Upper lobe of left lung (tissue), 6 donors: ENCODE data around the gene SLC45A3. TPM values are rescaled to one million over a fixed set of nuclear protein-coding genes. Genes with fewer than 3 reads are reported as not detected.
A peak's percentile ranks its signal among the peaks of the same experiment; 100 is the strongest.

Source experiments
- ATAC-seq, 2 donors: fragments of 200-7000 bp; cut with Tn5 transposase; one replicate each; pipeline ENCODE4 v1.9.1; 2022; ENCODE audit warnings: mild to moderate bottlenecking in 2 of 2, moderate library complexity in 2 of 2; ENCODE audit not compliant: low FRiP score in 2 of 2
- DNase-seq, 2 donors: peaks; one replicate each; pipeline ENCODE4 v3.0.0-alpha.2; 2019 to 2020
- H3K27ac ChIP-seq, 4 donors: fragments of 200-600 bp; sonication (generic); one replicate each; pipeline ENCODE4 v1.5.1; 2016 to 2019
- H3K27me3 ChIP-seq, 4 donors: fragments of 200-600 bp; sonication (generic); one replicate each; pipeline ENCODE4 v1.5.1; 2017 to 2019
- H3K36me3 ChIP-seq, 4 donors: fragments of 200-600 bp; sonication (generic); one replicate each; pipeline ENCODE4 v1.5.1; 2016 to 2019
- H3K4me1 ChIP-seq, 4 donors: fragments of 200-600 bp; sonication (generic); one replicate each; pipeline ENCODE4 v1.5.1; 2018 to 2019
- H3K4me3 ChIP-seq, 4 donors: fragments of 200-600 bp; sonication (generic); one replicate each; pipeline ENCODE4 v1.5.1; 2017 to 2019; ENCODE audit warnings: mild to moderate bottlenecking in 2 of 4, moderate library complexity in 1 of 4
- H3K9me3 ChIP-seq, 4 donors: fragments of 200-600 bp; sonication (generic); one replicate each; pipeline ENCODE4 v1.5.1; 2018 to 2019
- EP300 ChIP-seq, 4 donors: sonication (generic); formaldehyde crosslinking; IDR thresholded peaks; one replicate each; pipeline ENCODE4 v1.5.1; 2017; ENCODE audit warnings: antibody characterized with exemption in 4 of 4, control low read depth in 2 of 4
- POLR2A ChIP-seq, 4 donors: fragments of 450-650 bp; IDR thresholded peaks; one replicate each; pipeline ENCODE4 v1.5.1; 2016 to 2017; ENCODE audit warnings: antibody characterized with exemption in 4 of 4, mild to moderate bottlenecking in 2 of 4
- POLR2AphosphoS5 ChIP-seq, 2 donors: sonication (generic); formaldehyde crosslinking; IDR thresholded peaks; one replicate each; pipeline ENCODE4 v1.5.1; 2017; ENCODE audit warnings: antibody characterized with exemption in 2 of 2
- WGBS, 2 donors: methylation state at CpG; one replicate each; pipeline ENCODE4 v1.1.5; 2017 to 2018; 5-methylcytosine and 5-hydroxymethylcytosine counted together
- total RNA-seq, 6 donors: library from RNA; depleted of rRNA in 4 of 6; stranded (reverse); fragments of >200 nt in 4 of 6; gene quantifications; one replicate each; pipeline versions ENCODE4 v1.1.0 to v1.2.1, GENCODE V29; 2016 to 2021
- TF ChIP-seq, protein P1 (sequence below), 6 experiments: fragments of 450-650 bp in 4 of 6; fragments of 200-600 bp in 2 of 6; sonication (generic) in 2 of 6; IDR thresholded peaks; one replicate each; pipeline ENCODE4 v1.5.1; 2016 to 2019; ENCODE audit warnings: antibody characterized with exemption in 6 of 6
- donor health status: DM: no; HTN: no; CAD: no; lungs with moderate emphysema.
- donor health status: DM: no; HTN: yes; CAD: no; lungs with severe emphysema.

The SLC45A3 gene
- total RNA-seq, 6 donors from 2014 or later: 2.1 to 9.9 (median 4.1) TPM

DNA sequence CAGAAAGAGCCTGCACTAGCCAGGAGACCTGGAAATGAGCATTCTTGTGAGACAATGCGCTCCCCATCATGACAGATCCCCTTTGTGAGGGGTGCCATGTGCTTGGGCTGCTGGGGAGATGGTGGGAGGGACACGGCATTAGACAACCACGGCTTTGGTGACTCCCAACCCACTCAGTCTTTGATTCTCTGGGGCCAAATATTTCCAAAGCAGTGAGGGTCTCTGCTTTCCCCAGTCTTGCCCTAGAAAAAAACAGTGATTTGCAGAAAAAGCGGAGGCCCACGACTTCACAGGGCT, 10.2 kb downstream of the SLC45A3 start:
- WGBS, 2 donors: 86 to 94% methylated on average over 3 to 5 of the region's 5 CpGs
- Histone ChIP-seq H3K27me3 (no peaks in the 10 kb centered on the region), H3K4me1 (peaks cover 0 to 29% (median 7%) of the 10 kb centered on the region in 4 donors)

DNA sequence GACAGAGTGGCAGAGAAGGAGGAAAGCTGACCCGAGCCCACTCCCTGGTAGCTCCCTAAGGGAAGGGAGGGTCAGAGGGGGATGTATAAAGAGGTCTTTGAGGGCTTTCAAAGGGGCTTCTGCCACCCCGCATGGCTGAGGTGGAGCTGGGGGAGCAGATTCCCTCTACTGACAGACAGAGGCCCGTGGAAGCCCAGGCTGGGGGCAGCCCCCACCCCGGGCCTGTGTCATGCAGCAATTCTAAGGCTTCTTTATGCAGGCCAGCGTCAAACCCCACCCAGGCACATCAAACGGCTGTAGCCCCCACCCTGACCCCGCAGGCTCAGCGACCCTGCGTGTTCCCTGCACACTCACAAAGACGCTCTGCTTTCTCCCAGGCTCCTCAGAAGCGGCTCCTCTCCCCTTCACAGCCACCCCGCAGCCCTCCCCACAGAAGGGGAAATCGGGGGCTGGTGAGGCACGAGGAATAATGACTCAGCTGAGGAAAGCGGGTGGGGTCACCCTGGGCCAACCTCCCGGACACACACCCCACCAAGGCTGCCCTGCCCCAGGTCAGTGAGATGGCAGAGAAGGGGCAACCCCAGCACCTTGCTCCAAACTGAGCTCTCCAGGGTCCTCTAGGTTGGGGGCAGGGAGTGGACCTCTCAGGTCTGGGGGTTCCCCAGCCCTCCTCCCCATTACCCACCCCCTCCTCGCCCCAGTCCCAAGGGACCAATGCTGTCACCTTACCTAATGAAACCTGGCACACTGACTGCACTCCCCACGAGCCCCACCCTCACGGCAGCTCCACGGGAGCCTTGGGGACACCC, 10.8 kb downstream of the SLC45A3 start:
- ATAC-seq: peak in 1 of 2 donors; percentile 42
- Histone ChIP-seq H3K36me3 (no peaks in the 10 kb centered on the region), H3K4me3 (no peak overlapping the region), H3K27ac (no peak overlapping the region), H3K27me3 (no peaks in the 10 kb centered on the region), H3K4me1 (peaks cover 0 to 34% (median 7%) of the 10 kb centered on the region in 4 donors), H3K9me3 (no peaks in the 10 kb centered on the region)
- TF ChIP-seq POLR2AphosphoS5 (IDR thresholded peaks at IDR 0.05) (no peak), EP300 (IDR thresholded peaks at IDR 0.05) (no peak), POLR2A (IDR thresholded peaks at IDR 0.05) (no peak)
- TF ChIP-seq, protein P1, sequence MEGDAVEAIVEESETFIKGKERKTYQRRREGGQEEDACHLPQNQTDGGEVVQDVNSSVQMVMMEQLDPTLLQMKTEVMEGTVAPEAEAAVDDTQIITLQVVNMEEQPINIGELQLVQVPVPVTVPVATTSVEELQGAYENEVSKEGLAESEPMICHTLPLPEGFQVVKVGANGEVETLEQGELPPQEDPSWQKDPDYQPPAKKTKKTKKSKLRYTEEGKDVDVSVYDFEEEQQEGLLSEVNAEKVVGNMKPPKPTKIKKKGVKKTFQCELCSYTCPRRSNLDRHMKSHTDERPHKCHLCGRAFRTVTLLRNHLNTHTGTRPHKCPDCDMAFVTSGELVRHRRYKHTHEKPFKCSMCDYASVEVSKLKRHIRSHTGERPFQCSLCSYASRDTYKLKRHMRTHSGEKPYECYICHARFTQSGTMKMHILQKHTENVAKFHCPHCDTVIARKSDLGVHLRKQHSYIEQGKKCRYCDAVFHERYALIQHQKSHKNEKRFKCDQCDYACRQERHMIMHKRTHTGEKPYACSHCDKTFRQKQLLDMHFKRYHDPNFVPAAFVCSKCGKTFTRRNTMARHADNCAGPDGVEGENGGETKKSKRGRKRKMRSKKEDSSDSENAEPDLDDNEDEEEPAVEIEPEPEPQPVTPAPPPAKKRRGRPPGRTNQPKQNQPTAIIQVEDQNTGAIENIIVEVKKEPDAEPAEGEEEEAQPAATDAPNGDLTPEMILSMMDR (IDR thresholded peaks at IDR 0.05): no peak
- 51 to 59% methylated on average over 13 to 20 of the region's 20 CpGs for WGBS, 2 donors
- peak in 1 of 2 donors; percentile 56 for DNase-seq

More for the DNA sequence above, 10.2 kb downstream of the SLC45A3 start:
- Histone ChIP-seq H3K27ac (no peak overlapping the region), H3K36me3 (no peaks in the 10 kb centered on the region), H3K4me3 (no peak overlapping the region), H3K9me3 (no peaks in the 10 kb centered on the region)
- TF ChIP-seq, protein P1 (IDR thresholded peaks at IDR 0.05): no peak
- TF ChIP-seq POLR2A (IDR thresholded peaks at IDR 0.05): no peak
- no peak for TF ChIP-seq EP300 (IDR thresholded peaks at IDR 0.05)
- no peak for TF ChIP-seq POLR2AphosphoS5 (IDR thresholded peaks at IDR 0.05)
- DNase-seq: no peak
- ATAC-seq: no peak

GRCh38 chr1:205668951-205669340, 11.4 kb downstream of the SLC45A3 start:
- no peak overlapping the region for H3K27ac ChIP-seq
- no peak for TF ChIP-seq EP300 (IDR thresholded peaks at IDR 0.05)
- TF ChIP-seq POLR2A (IDR thresholded peaks at IDR 0.05): no peak
- TF ChIP-seq, protein P1 (IDR thresholded peaks at IDR 0.05): no peak
- TF ChIP-seq POLR2AphosphoS5 (IDR thresholded peaks at IDR 0.05): no peak
- ATAC-seq: no peak

GRCh38 chr1:205667909-205668643, 12.2 kb downstream of the SLC45A3 start:
- WGBS, 2 donors: 81% methylated on average over 10 to 11 of the region's 11 CpGs

More at GRCh38 chr1:205668951-205669340, 11.4 kb downstream of the SLC45A3 start:
- WGBS, 2 donors: 52 to 70% methylated on average over 5 of the region's 5 CpGs
- H3K4me3 ChIP-seq: no peak overlapping the region
- H3K4me1 ChIP-seq: peaks cover 0 to 38% (median 7%) of the 10 kb centered on the region in 4 donors
- H3K27me3 ChIP-seq: no peaks in the 10 kb centered on the region
- no peaks in the 10 kb centered on the region for H3K36me3 ChIP-seq
- no peaks in the 10 kb centered on the region for H3K9me3 ChIP-seq
- no peak for DNase-seq

More at GRCh38 chr1:205667909-205668643, 12.2 kb downstream of the SLC45A3 start:
- H3K4me3 ChIP-seq: no peak overlapping the region
- DNase-seq: no peak
- TF ChIP-seq POLR2A (IDR thresholded peaks at IDR 0.05) (no peak), POLR2AphosphoS5 (IDR thresholded peaks at IDR 0.05) (no peak), EP300 (IDR thresholded peaks at IDR 0.05) (no peak)
- TF ChIP-seq, protein P1 (IDR thresholded peaks at IDR 0.05): no peak
- ATAC-seq: no peak
- H3K36me3 ChIP-seq: no peaks in the 10 kb centered on the region
- no peaks in the 10 kb centered on the region for H3K9me3 ChIP-seq
- H3K4me1 ChIP-seq: peaks cover 0 to 38% (median 7%) of the 10 kb centered on the region in 4 donors
- H3K27me3 ChIP-seq: no peaks in the 10 kb centered on the region
- H3K27ac ChIP-seq: no peak overlapping the region
